NCI-H526 treated with DMSO at 0.1 percent for 48 hours (cell line): ENCODE results near the gene DSCAML1.

ENCODE experiments used
- DNase-seq: peaks from one replicate; lab custom pipeline; 2025; lab: John Stamatoyannopoulos, UW

Gene DSCAML1, protein sequence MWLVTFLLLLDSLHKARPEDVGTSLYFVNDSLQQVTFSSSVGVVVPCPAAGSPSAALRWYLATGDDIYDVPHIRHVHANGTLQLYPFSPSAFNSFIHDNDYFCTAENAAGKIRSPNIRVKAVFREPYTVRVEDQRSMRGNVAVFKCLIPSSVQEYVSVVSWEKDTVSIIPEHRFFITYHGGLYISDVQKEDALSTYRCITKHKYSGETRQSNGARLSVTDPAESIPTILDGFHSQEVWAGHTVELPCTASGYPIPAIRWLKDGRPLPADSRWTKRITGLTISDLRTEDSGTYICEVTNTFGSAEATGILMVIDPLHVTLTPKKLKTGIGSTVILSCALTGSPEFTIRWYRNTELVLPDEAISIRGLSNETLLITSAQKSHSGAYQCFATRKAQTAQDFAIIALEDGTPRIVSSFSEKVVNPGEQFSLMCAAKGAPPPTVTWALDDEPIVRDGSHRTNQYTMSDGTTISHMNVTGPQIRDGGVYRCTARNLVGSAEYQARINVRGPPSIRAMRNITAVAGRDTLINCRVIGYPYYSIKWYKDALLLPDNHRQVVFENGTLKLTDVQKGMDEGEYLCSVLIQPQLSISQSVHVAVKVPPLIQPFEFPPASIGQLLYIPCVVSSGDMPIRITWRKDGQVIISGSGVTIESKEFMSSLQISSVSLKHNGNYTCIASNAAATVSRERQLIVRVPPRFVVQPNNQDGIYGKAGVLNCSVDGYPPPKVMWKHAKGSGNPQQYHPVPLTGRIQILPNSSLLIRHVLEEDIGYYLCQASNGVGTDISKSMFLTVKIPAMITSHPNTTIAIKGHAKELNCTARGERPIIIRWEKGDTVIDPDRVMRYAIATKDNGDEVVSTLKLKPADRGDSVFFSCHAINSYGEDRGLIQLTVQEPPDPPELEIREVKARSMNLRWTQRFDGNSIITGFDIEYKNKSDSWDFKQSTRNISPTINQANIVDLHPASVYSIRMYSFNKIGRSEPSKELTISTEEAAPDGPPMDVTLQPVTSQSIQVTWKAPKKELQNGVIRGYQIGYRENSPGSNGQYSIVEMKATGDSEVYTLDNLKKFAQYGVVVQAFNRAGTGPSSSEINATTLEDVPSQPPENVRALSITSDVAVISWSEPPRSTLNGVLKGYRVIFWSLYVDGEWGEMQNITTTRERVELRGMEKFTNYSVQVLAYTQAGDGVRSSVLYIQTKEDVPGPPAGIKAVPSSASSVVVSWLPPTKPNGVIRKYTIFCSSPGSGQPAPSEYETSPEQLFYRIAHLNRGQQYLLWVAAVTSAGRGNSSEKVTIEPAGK (N-terminal part only)

DNA sequence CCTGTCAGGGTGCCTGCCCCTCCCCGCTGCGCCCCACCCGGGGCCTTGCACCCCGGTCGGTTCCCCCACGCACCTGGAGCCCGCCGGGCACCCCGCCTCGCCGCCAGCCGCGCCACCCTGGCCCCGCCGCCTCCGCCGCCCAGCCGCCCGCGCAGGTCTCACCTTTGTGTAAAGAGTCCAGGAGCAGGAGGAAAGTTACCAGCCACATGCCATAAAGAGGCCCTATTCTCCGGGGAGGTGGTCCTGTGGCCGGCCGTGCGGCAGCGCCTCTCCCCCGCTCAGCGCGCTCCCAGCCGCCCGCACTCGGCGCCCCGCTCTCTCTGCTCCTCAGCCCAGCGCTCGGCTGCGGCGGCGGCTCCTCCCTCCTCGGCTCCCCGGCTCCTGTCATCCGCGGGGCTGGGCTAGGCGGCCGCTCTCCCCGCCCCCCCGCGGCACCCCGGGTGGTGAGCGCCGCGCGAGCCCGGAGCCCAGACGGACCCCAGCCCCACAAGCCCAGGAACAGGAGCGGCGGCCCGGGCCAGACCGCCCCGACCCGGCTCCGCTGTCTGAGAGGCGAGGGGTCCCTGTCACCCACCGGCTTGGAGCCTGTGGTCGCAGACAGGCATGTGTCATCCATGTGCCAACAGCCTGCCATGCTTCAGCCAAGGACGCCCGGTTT lies at the start of gene DSCAML1:
Gene DSCAML1, minus strand, starts transcription at position 345 of the 658 bp plus-strand sequence. Its CDS starts 137 bp downstream, at position 208.
- peak; percentile 80 for DNase-seq

GRCh38 chr11:117843666-117844484 lies 46.9 kb upstream of the DSCAML1 start:
- DNase-seq: peak; percentile 75

DNA sequence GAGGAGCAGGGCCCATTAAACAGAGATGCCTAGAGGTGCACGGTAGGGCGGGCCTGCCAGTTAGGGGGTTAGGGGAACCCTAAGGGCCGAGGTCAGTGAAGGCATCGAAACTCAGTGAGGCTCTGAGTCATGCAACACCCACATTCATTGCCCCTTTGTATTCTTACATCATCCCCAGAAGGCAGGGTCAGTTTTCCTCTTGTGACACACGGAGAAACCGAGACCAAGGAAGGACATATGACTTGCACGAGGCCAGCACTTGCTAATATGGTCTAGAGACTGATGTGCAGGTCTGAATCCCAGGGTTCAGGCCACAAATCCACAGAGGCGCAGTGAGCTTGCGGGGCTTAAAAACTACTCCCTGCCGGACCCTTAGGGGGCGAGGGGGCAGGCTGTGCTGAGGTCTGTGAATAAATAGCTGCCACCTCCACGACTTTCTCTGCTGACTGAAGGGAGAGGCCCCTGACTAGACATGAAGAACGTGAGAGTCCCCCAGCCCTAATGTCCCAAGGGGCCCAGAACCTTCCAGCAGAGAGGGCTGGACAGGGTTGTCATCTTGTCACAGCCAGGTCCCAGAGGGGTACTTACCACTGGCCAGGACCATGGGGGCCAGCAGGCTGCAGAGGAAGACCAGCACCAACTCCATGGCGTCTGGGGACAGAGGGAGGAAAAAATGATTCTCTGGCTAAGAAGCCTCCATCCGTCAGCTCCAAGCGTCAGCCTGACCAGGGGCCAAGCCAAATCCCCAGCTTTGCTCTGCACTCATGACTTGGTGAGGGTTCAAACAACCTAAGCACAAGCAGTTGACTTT lies 45.3 kb upstream of the DSCAML1 start:
- no peak for DNase-seq

DNA sequence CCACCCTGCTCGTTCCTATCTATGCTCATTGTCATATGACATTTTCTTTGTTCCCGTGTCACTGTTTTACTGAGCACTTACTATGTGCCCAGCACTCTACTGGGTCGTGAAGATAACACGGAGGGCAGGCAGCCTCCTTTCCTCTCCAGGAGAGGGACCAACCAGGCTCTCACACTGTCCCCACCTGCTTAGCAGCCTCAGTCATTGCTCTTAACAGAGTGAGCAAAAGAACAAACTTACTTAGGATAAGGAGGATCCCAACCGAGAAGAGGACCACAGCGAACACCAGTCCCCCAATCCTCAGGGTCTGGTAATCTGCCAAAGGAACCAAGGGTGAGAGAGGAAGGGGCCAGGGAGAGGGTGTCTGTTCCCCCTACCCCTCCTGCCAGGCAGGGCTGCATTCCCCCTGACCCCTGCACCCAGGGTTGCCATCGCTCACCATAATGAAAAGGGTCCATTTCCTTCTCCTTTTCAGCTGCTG lies 44.6 kb upstream of the DSCAML1 start:
- DNase-seq: no peak

DNA sequence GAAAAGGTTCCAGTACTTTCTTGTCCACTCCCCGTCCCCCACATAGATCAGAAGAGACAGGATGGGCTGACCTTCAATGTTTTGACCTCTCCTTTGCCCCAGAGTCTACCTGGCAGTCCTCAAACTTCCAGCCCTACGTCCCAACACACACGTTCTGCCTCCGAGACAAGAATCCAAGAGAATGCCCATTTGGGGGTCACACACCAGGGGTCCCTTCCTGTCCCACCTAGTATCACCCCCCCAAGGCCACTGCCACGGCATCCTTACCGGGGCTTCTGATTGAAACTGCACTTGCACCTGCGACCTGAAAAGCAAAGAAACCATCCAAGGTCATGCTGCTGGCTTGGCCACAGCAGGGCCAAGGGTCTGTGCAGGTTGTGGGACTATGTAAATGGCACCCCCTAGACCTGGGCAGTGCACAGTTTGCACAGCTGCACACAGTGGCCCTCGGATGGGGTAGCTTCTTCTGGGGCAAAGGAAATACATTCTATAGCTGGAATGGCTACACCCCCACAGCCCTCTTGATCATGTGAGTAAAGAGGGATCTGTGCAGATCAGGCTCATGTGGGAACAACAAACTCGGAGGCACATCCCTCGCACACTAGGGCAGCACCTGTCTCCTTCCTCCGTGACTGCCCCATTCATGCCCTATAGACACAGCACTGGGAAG lies 44.0 kb upstream of the DSCAML1 start:
- DNase-seq: no peak

GRCh38 chr11:117839936-117840813 lies 43.2 kb upstream of the DSCAML1 start:
- no peak for DNase-seq

GRCh38 chr11:117839380-117839881 lies 42.4 kb upstream of the DSCAML1 start:
- no peak for DNase-seq

DNA sequence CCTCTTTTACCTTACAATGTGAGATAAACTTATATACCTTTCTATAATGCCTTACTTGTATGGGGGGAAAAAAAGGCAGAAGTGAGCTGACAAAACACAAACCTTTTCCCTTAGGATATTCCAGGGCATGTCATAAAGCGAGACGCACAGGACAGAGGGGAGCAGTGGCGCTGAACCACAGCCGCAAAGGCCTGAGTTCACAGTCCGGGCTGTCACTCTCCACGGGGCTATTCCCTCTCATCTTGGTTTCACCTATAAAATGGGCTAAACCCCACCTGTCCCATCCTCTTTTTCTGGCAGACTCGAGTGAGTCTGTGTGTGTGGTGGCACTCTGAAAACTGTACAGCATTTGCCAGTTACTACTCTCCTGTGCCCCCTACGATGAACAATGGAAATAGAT lies 41.9 kb upstream of the DSCAML1 start:
- no peak for DNase-seq

DNA sequence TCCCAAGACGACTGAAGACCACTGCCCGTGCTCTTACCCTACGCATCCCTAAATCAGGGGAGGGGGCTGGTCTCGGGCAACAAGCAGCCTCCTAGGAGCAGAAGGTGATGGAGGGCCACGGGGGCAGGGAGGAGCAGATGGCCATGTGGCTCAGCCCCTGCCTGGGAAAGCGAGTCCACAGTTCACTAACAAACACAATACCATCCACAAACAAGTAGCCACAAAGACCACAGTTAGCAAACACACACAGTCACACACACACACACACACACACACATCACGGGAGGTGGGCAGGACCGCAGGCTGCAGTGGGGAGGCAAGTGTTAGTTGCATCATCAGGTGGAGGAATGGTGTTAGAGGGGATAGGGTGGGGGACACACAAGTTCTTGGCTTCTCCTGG lies 40.8 kb upstream of the DSCAML1 start:
- no peak for DNase-seq

GRCh38 chr11:117837070-117837776 lies 40.2 kb upstream of the DSCAML1 start:
- DNase-seq: no peak

DNA sequence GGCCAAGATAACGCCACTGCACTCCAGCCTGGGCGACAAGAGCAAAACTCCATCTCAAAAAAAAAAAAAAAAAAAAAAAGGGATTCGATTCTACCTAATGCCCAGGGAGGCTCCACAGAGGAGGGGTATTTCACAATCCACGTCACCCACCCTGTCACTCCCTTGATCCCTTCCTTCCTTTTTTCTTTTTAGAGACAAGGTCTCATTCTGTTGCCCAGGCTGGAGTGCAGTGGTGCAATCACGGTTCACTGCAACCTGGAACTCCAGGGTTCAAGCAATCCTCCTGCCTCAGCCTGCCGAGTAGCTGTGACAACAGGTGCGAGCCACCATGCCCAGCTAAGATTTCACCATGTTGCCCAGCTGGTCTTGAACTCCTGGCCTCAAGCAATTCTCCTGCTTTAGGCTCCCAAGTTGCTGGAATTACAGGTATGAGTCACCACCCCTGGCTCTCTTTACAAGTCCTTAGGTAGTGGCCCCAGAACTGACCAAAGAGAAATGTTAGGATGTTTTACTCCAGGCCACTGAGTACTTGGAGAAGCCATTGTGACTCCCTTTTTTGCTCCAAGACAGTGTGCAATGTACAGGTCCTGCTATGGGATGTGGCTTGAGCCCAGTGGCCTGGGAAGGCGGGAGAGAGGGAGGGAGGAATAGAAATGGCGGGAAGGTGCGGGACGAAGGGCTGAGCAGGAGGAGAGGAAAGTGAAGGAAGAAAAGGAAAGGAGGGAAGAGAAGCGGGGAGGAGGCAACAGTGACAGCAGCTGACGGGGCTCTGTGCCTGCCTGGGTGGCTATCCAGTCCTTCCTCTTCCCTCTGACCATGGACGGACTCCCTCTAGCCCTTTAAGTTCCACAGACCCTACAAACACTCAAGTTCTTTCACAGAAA lies 39.3 kb upstream of the DSCAML1 start:
- DNase-seq: no peak

DNA sequence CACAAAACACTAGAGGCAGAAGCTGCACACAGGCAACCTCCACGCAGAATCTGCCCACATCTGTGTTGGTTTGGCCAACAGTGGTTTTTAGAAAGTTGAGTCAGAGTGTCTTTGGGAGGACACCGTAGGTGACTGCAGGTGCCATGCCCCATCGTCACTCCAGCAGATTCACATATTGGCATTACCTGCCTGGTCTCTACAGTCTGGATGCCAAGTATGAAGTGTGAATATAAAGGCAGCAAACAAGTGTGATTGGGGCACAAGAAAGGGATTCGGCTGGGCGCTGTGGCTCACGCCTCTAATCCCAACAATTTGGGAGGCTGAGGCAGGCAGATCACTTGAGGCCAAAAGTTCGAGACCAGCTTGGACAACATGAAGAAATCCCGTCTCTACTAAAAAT lies 38.6 kb upstream of the DSCAML1 start:
- DNase-seq: no peak

DNA sequence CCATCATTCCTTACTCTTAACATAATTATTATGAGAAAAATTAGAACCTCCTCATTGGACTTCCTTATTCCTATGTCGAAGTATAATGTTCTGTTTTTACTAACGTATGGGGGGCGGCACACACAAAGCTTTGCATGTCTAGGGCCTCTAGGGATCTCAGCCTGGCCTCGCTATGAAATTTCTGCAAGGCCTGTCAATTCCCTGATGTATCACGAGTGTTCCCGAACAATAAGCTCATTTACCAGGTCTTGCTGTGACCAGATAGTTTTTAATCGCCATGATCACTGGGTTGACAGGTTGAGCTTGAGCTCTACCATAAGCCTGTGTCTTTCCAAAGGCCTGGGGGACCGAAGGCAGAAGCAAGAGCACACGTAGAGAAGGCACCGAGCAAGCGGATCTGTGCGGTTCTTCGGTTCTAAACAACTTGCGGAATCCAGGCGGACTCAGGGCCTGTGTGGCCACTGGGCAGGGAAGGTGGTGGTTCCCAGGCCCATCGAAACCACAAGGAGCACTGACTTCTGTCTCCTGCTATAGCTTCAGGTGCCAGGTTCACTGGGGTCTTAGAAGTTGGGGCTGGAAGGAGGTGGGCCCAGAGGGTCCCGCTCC lies 37.9 kb upstream of the DSCAML1 start:
- peak; percentile 52 for DNase-seq

DNA sequence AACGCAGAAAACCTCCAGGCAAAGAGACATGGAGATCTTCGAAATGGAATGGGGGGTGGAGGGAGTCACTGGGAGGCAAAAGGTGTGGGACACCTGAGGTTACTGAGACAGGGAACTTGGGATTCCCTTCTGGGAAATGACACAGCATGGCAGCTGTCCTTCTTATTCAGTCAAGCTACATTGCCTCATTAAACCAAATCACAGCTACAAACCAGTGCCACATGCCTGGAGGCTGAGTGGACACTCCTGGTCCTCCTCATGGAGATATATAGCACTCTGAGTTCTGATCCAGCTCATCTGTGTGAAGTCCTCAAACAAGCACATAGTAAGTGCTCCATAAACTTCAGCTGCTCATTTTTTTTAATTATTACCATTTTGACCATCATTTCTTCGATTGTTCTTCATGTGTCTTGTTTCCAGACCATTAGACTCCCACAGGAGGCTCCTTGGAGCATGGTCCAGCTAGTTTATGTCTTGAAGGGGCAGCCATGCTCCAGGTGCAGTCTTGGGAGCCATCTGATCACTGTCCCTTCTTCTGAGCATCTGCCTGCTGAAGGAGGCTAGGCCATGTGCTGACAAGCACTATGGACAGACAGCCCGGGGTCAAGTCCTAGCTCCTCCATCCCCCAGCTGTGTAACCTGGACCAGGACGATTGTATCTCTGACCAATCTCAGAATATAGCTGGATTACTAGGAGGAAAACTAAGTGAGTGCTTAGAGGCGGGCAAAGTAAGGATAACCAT lies 37.2 kb upstream of the DSCAML1 start:
- no peak for DNase-seq

GRCh38 chr11:117833401-117833891 lies 36.4 kb upstream of the DSCAML1 start:
- peak; percentile 88 for DNase-seq
